Keratinocyte (primary cell): Measurements from ENCODE around the gene ARMC10. TPM values are rescaled to one million over a fixed set of nuclear protein-coding genes. Genes with fewer than 3 reads are reported as not detected.
"Not testable (repeated sequence)": the region's sequence is repeated elsewhere in the genome, so short reads cannot be mapped to it uniquely, and the experiment has no call there.

Experiments
- DNase-seq: peaks from one replicate; pipeline ENCODE4 v3.0.0-alpha.2; 2011; ENCODE audit warnings: low read depth, missing footprints, low spot score
- FAIRE-seq: peaks from 2 replicates; lab custom pipeline; 2011; peaks lifted over from hg19 to GRCh38; lab: Jason Lieb, UNC
- H2AFZ ChIP-seq: 2 replicates; pipeline ENCODE4 v1.6.0; 2012; ENCODE audit warnings: low read length, control low read depth, inconsistent platforms; ENCODE audit not compliant: control insufficient read depth
- H3K27ac ChIP-seq: 2 replicates; pipeline ENCODE4 v1.5.1; 2011; ENCODE audit warnings: low read length; ENCODE audit not compliant: control insufficient read depth, insufficient read depth
- H3K27me3 ChIP-seq: 3 replicates; pipeline ENCODE4 v1.6.0; 2011; ENCODE audit warnings: low read length; ENCODE audit not compliant: control insufficient read depth, insufficient read depth; ENCODE audit errors: extremely low read depth
- H3K36me3 ChIP-seq, 2 experiments: 2 replicates in 1 of 2; 3 replicates in 1 of 2; pipeline ENCODE4 v1.5.1; 2011; ENCODE audit warnings: low read length in 2 of 2, mild to moderate bottlenecking in 1 of 2; ENCODE audit not compliant: control insufficient read depth in 2 of 2, insufficient read depth in 2 of 2; ENCODE audit errors: extremely low read depth in 1 of 2
- H3K4me1 ChIP-seq: 3 replicates; pipeline ENCODE4 v1.5.1; 2011; ENCODE audit warnings: low read length; ENCODE audit not compliant: control insufficient read depth, insufficient read depth; ENCODE audit errors: extremely low read depth
- H3K4me2 ChIP-seq: 3 replicates; pipeline ENCODE4 v1.6.0; 2011; ENCODE audit warnings: low read depth, low read length; ENCODE audit not compliant: control insufficient read depth, insufficient read depth; ENCODE audit errors: extremely low read depth
- H3K4me3 ChIP-seq, 3 experiments: fragments of 200-600 bp in 1 of 3; sonication (generic) in 1 of 3; 2 replicates in 2 of 3; 3 replicates in 1 of 3; pipeline ENCODE4 v1.5.1; 2011 to 2016; ENCODE audit warnings: low read length in 3 of 3, mild to moderate bottlenecking in 3 of 3, control low read depth in 2 of 3, inconsistent platforms in 1 of 3, low read depth in 1 of 3, mixed read lengths in 1 of 3, mixed run types in 1 of 3, moderate library complexity in 1 of 3; ENCODE audit not compliant: control insufficient read depth in 2 of 3, insufficient read depth in 2 of 3; ENCODE audit errors: extremely low read depth in 1 of 3
- H3K79me2 ChIP-seq: 2 replicates; pipeline ENCODE4 v1.6.0; 2012; ENCODE audit warnings: low read length; ENCODE audit not compliant: control insufficient read depth, insufficient read depth
- H3K9ac ChIP-seq: 3 replicates; pipeline ENCODE4 v1.6.0; 2011; ENCODE audit warnings: low read length; ENCODE audit not compliant: control insufficient read depth, insufficient read depth; ENCODE audit errors: extremely low read depth
- H3K9me1 ChIP-seq: 3 replicates; pipeline ENCODE4 v1.6.0; 2011; ENCODE audit warnings: low read length; ENCODE audit not compliant: control insufficient read depth, insufficient read depth; ENCODE audit errors: extremely low read depth
- H3K9me3 ChIP-seq: 2 replicates; pipeline ENCODE4 v1.5.1; 2012; ENCODE audit warnings: low read depth, low read length; ENCODE audit not compliant: control insufficient read depth
- H4K20me1 ChIP-seq: 3 replicates; pipeline ENCODE4 v1.6.0; 2011; ENCODE audit warnings: low read length; ENCODE audit not compliant: control insufficient read depth, insufficient read depth; ENCODE audit errors: extremely low read depth
- CTCF ChIP-seq, 3 experiments: IDR thresholded peaks in 1 of 3; conservative IDR thresholded peaks in 1 of 3; optimal IDR thresholded peaks in 1 of 3; 2 replicates in 2 of 3; 3 replicates in 1 of 3; pipeline versions ENCODE3 to v1.5.1; 2011; ENCODE audit warnings: low read length in 3 of 3, mild to moderate bottlenecking in 3 of 3, moderate library complexity in 2 of 3, control low read depth in 1 of 3, inconsistent platforms in 1 of 3; ENCODE audit not compliant: insufficient read depth in 2 of 3; ENCODE audit errors: extremely low read depth in 1 of 3
- EZH2 ChIP-seq: IDR thresholded peaks from one replicate; pipeline ENCODE4 v1.6.1; 2012; ENCODE audit warnings: inconsistent platforms, mild to moderate bottlenecking, low read length, moderate library complexity
- dilution Hi-C: fragments of 300-500 bp; cut with MboI; formaldehyde crosslinking; loops from one replicate; pipeline ENCODE4 v1.7.0; 2020; ENCODE audit warnings: low sequenced_read_pairs; ENCODE audit not compliant: extremely low pct_ligation_motif_present
- polyA plus RNA-seq, 5 experiments: library from polyadenylated mRNA; depleted of rRNA in 3 of 5; stranded (reverse) in 3 of 5; stranded (forward) in 1 of 5; unstranded in 1 of 5; fragments of >200 nt; gene quantifications; 1 replicate in 1 of 5; 2 replicates in 3 of 5; 3 replicates in 1 of 5; pipeline versions ENCODE4 v1.2.1 to v1.2.3, GENCODE V29; 2011 to 2012; ENCODE audit warnings: missing spikeins in 2 of 5, low read depth in 1 of 5, low replicate concordance in 1 of 5

Gene ARMC10
- polyA plus RNA-seq, 1 donor (not counting 4 experiments of a cell fraction or from before 2014, with no cell fraction given): 47.1 TPM

DNA sequence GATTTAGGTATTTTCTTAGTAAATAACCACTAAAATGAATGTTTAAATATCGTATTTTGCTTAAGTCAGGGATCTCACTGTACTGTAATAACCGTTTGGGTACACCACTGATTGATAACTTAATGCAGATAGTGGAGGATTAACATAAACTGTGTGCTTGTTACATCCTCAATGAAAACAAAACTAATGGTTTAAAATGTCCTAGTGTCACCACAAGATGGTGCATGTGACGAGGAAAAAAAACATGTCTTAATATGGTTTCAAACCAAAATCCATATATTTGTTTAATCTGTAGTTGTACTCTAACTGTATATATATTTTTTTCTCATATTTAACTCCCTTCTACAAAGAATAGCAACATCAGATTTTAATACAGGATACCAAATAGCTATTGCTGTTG is 19.2 kb downstream of the ARMC10 start:
- Histone ChIP-seq H4K20me1 (no peaks in the 10 kb centered on the region), H3K9me1 (no peaks in the 10 kb centered on the region), H3K27me3 (no peaks in the 10 kb centered on the region), H3K79me2 (no peaks in the 10 kb centered on the region), H3K36me3 (peaks cover 1 to 6% of the 10 kb centered on the region in 2 experiments), H3K4me2 (no peak overlapping the region), H3K4me3 (no peak overlapping the region), H3K27ac (no peak overlapping the region), H3K9ac (no peak overlapping the region), H3K4me1 (peaks cover 14% of the 10 kb centered on the region), H3K9me3 (no peaks in the 10 kb centered on the region), H2AFZ (no peak overlapping the region)
- DNase-seq (no peak), FAIRE-seq (no peak)
- TF ChIP-seq CTCF (optimal IDR thresholded peaks at IDR 0.05 in 1 of 3, IDR thresholded peaks at IDR 0.05 in 1 of 3, conservative IDR thresholded peaks at IDR 0.05 in 1 of 3; ENCODE audit: extremely low read depth in 1 of 3, insufficient read depth in 2 of 3, low read length in 3 of 3): no peak
- TF ChIP-seq EZH2: no peak
- dilution Hi-C loops: no loop called here

- dilution Hi-C loops, H3K27me3 ChIP-seq, H3K9me1 ChIP-seq, H3K4me2 ChIP-seq, H3K27ac ChIP-seq, H3K9ac ChIP-seq, H3K79me2 ChIP-seq, H2AFZ ChIP-seq, DNase-seq, H3K36me3 ChIP-seq, H4K20me1 ChIP-seq, H3K9me3 ChIP-seq, FAIRE-seq, H3K4me3 ChIP-seq: not testable (repeated sequence)
- H3K4me1 ChIP-seq: peaks cover 14% of the 10 kb centered on the region
Measured at GRCh38 chr7:103095558-103095957, 20.6 kb downstream of the ARMC10 start.

GRCh38 chr7:103097041-103097440 is 22.1 kb downstream of the ARMC10 start:
- TF ChIP-seq EZH2 (no peak), CTCF (optimal IDR thresholded peaks at IDR 0.05 in 1 of 3, IDR thresholded peaks at IDR 0.05 in 1 of 3, conservative IDR thresholded peaks at IDR 0.05 in 1 of 3; ENCODE audit: extremely low read depth in 1 of 3, insufficient read depth in 2 of 3, low read length in 3 of 3) (no peak)
- H3K27me3 ChIP-seq: no peaks in the 10 kb centered on the region
- H3K9me1 ChIP-seq: no peaks in the 10 kb centered on the region
- peaks cover 14% of the 10 kb centered on the region for H3K4me1 ChIP-seq
- DNase-seq (no peak), FAIRE-seq (no peak)
- H4K20me1 ChIP-seq: no peaks in the 10 kb centered on the region
- dilution Hi-C loops: no loop called here
- no peak overlapping the region for H3K4me2 ChIP-seq
- no peak overlapping the region for H3K9ac ChIP-seq
- no peak overlapping the region for H2AFZ ChIP-seq
- H3K27ac ChIP-seq: no peak overlapping the region
- H3K9me3 ChIP-seq: no peaks in the 10 kb centered on the region
- H3K4me3 ChIP-seq: no peak overlapping the region
- H3K79me2 ChIP-seq: no peaks in the 10 kb centered on the region
- H3K36me3 ChIP-seq: peaks cover 1 to 3% of the 10 kb centered on the region in 2 experiments
